H1 (cell line): ENCODE results near the gene OR10A2. TPM values are rescaled to one million over a fixed set of nuclear protein-coding genes. Genes with fewer than 3 reads are reported as not detected.
"Not testable (repeated sequence)": the region's sequence is repeated elsewhere in the genome, so short reads cannot be mapped to it uniquely, and the experiment has no call there.

Source experiments
- CTCF ChIA-PET: fragments of 300-600 bp; sonication (Branson Sonifier 250); formaldehyde crosslinking; loops from one replicate; lab custom pipeline; 2021; ENCODE audit not compliant: partially characterized antibody; lab: Charles Lee
- POLR2A ChIA-PET: fragments of 300-600 bp; sonication (Branson Sonifier 250); formaldehyde crosslinking; loops from one replicate; lab custom pipeline; 2021; ENCODE audit warnings: inconsistent platforms; ENCODE audit not compliant: partially characterized antibody; lab: Charles Lee
- DNase-seq, 2 experiments: peaks; one replicate each; pipeline versions ENCODE4 v3.0.0 to v3.0.0-alpha.2; 2010 to 2022; ENCODE audit warnings: low spot score in 2 of 2, low read depth in 1 of 2, mixed read lengths in 1 of 2
- FAIRE-seq: peaks from 2 replicates; lab custom pipeline; 2011; peaks lifted over from hg19 to GRCh38; lab: Jason Lieb, UNC
- H2AFZ ChIP-seq: 2 replicates; pipeline ENCODE4 v1.8.1; 2012; ENCODE audit warnings: low read length, inconsistent platforms
- H2AK5ac ChIP-seq: 2 replicates; pipeline ENCODE4 v1.6.1; 2013; ENCODE audit warnings: low read depth, low read length
- H2BK120ac ChIP-seq: replicated peaks from 2 replicates; pipeline ENCODE3; 2013; ENCODE audit warnings: low read depth, low read length, inconsistent platforms
- H2BK12ac ChIP-seq: 2 replicates; pipeline ENCODE4 v1.6.1; 2013; ENCODE audit warnings: low read depth, low read length
- H2BK15ac ChIP-seq: 2 replicates; pipeline ENCODE4 v1.6.1; 2013; ENCODE audit warnings: low read length
- H2BK20ac ChIP-seq: 2 replicates; pipeline ENCODE4 v1.6.1; 2013; ENCODE audit warnings: low read length
- H2BK5ac ChIP-seq: 2 replicates; pipeline ENCODE4 v1.6.1; 2013; ENCODE audit warnings: low read depth, low read length
- H3K14ac ChIP-seq: 2 replicates; pipeline ENCODE4 v1.6.1; 2013; ENCODE audit warnings: inconsistent platforms; ENCODE audit not compliant: insufficient read length
- H3K18ac ChIP-seq: 2 replicates; pipeline ENCODE4 v1.6.1; 2013; ENCODE audit warnings: low read length; ENCODE audit errors: extremely low read depth
- H3K23ac ChIP-seq: 2 replicates; pipeline ENCODE4 v1.6.1; 2013; ENCODE audit warnings: inconsistent platforms; ENCODE audit not compliant: insufficient read length
- H3K23me2 ChIP-seq: 2 replicates; pipeline ENCODE4 v1.6.1; 2013; ENCODE audit warnings: low read depth, low read length
- H3K27ac ChIP-seq: 2 replicates; pipeline ENCODE4 v1.6.1; 2011; ENCODE audit warnings: low read depth, low read length, inconsistent platforms
- H3K27me3 ChIP-seq, 4 experiments: replicated peaks in 1 of 4; 1 replicate in 1 of 4; 2 replicates in 3 of 4; pipeline versions ENCODE4 v1.6.1 to v1.8.1; 2011 to 2013; ENCODE audit warnings: low read length in 3 of 4, mild to moderate bottlenecking in 3 of 4, inconsistent platforms in 2 of 4, mixed read lengths in 2 of 4, moderate library complexity in 1 of 4; ENCODE audit not compliant: control insufficient read depth in 3 of 4, insufficient read depth in 3 of 4; ENCODE audit errors: extremely low read depth in 1 of 4
- H3K36me3 ChIP-seq, 4 experiments: 2 replicates each; pipeline versions ENCODE4 v1.6.1 to v1.8.1; 2011 to 2013; ENCODE audit warnings: mild to moderate bottlenecking in 4 of 4, low read length in 3 of 4, moderate library complexity in 2 of 4, control low read depth in 1 of 4, inconsistent platforms in 1 of 4; ENCODE audit not compliant: insufficient read depth in 4 of 4, control insufficient read depth in 2 of 4
- H3K4ac ChIP-seq: replicated peaks from 2 replicates; pipeline ENCODE3; 2013; ENCODE audit warnings: low read length, low read depth, mixed read lengths, inconsistent platforms; ENCODE audit not compliant: insufficient read length
- H3K4me1 ChIP-seq, 4 experiments: replicated peaks in 1 of 4; 1 replicate in 1 of 4; 2 replicates in 3 of 4; pipeline versions ENCODE4 v1.6.1 to v1.8.1; 2011 to 2013; ENCODE audit warnings: low read length in 3 of 4, inconsistent platforms in 2 of 4, mixed read lengths in 1 of 4; ENCODE audit not compliant: insufficient read depth in 4 of 4, control insufficient read depth in 3 of 4
- H3K4me2 ChIP-seq, 2 experiments: 2 replicates each; pipeline versions ENCODE4 v1.6.1 to v1.8.1; 2011 to 2013; ENCODE audit warnings: low read depth in 2 of 2, low read length in 2 of 2, control low read depth in 1 of 2, inconsistent platforms in 1 of 2, mild to moderate bottlenecking in 1 of 2; ENCODE audit not compliant: insufficient read depth in 1 of 2
- H3K4me3 ChIP-seq, 4 experiments: fragments of 200-600, 300-600 bp in 1 of 4; sonication (generic), shearing (Covaris generic), sonication (Bioruptor Twin) in 1 of 4; 2 replicates each; pipeline versions ENCODE4 v1.5.1 to v1.8.1; 2011 to 2016; ENCODE audit warnings: low read length in 4 of 4, low read depth in 3 of 4, control low read depth in 2 of 4, inconsistent platforms in 2 of 4, mild to moderate bottlenecking in 2 of 4, mixed read lengths in 1 of 4, moderate library complexity in 1 of 4; ENCODE audit not compliant: insufficient read depth in 2 of 4; ENCODE audit errors: extremely low read depth in 1 of 4
- H3K56ac ChIP-seq: replicated peaks from 2 replicates; pipeline ENCODE3; 2013; ENCODE audit warnings: low read depth, mild to moderate bottlenecking, mixed read lengths, low read length, inconsistent platforms; ENCODE audit not compliant: insufficient read length
- H3K79me1 ChIP-seq: 2 replicates; pipeline ENCODE4 v1.6.1; 2013; ENCODE audit warnings: low read depth, low read length, control low read depth
- H3K79me2 ChIP-seq, 2 experiments: 2 replicates each; pipeline versions ENCODE4 v1.6.1 to v1.8.1; 2012 to 2013; ENCODE audit warnings: low read length in 2 of 2, mild to moderate bottlenecking in 2 of 2, inconsistent platforms in 1 of 2; ENCODE audit not compliant: insufficient read depth in 2 of 2, control insufficient read depth in 1 of 2
- H3K9ac ChIP-seq, 4 experiments: replicated peaks in 1 of 4; 1 replicate in 1 of 4; 2 replicates in 3 of 4; pipeline versions ENCODE4 v1.6.1 to v1.8.1; 2011 to 2013; ENCODE audit warnings: low read depth in 3 of 4, low read length in 3 of 4, control low read depth in 2 of 4, mild to moderate bottlenecking in 2 of 4, moderate library complexity in 2 of 4, inconsistent platforms in 1 of 4; ENCODE audit errors: extremely low read depth in 1 of 4
- H3K9me3 ChIP-seq, 2 experiments: 2 replicates each; pipeline versions ENCODE4 v1.6.1 to v1.8.1; 2012 to 2013; ENCODE audit warnings: mild to moderate bottlenecking in 2 of 2, moderate library complexity in 2 of 2, control low read depth in 1 of 2, inconsistent platforms in 1 of 2, low read depth in 1 of 2, low read length in 1 of 2, mixed read lengths in 1 of 2; ENCODE audit not compliant: insufficient read depth in 2 of 2
- H4K20me1 ChIP-seq, 2 experiments: replicated peaks in 1 of 2; 2 replicates each; pipeline versions ENCODE3 to v1.8.1; 2011 to 2013; ENCODE audit warnings: inconsistent platforms in 2 of 2, low read length in 2 of 2, mild to moderate bottlenecking in 1 of 2; ENCODE audit not compliant: insufficient read depth in 2 of 2, control insufficient read depth in 1 of 2
- H4K5ac ChIP-seq: 2 replicates; pipeline ENCODE4 v1.6.1; 2013; ENCODE audit warnings: low read length, low read depth, mixed read lengths, inconsistent platforms; ENCODE audit not compliant: insufficient read length
- H4K8ac ChIP-seq: 2 replicates; pipeline ENCODE4 v1.8.0; 2013; ENCODE audit warnings: mild to moderate bottlenecking, moderate library complexity, low read length, inconsistent platforms; ENCODE audit not compliant: insufficient read depth; ENCODE audit errors: extremely low read depth
- H4K91ac ChIP-seq: replicated peaks from 2 replicates; pipeline ENCODE3; 2013; ENCODE audit warnings: low read length, mixed read lengths, inconsistent platforms; ENCODE audit not compliant: insufficient read length
- WGBS, 2 experiments: shearing (Covaris generic) in 1 of 2; methylation state at CpG; one replicate each; pipeline versions ENCODE4 v1.1.6 to v1.1.7; 2013 to 2015; ENCODE audit warnings: low lambda C conversion rate in 2 of 2, mixed read lengths in 2 of 2, inconsistent platforms in 1 of 2, low coverage in 1 of 2, missing lambda C conversion rate in 1 of 2; ENCODE audit not compliant: insufficient replicate concordance in 2 of 2, insufficient coverage in 1 of 2, insufficient read length in 1 of 2; ENCODE audit errors: extremely low coverage in 1 of 2, missing lambda C conversion rate in 1 of 2; 5-methylcytosine and 5-hydroxymethylcytosine counted together
- polyA plus RNA-seq, 7 experiments: library from polyadenylated mRNA; depleted of rRNA in 3 of 7; stranded (reverse) in 5 of 7; unstranded in 2 of 7; fragments of >200 nt in 5 of 7; fragments of 200-250 nt in 2 of 7; gene quantifications; 1 replicate in 5 of 7; 2 replicates in 1 of 7; 4 replicates in 1 of 7; pipeline versions ENCODE4 v1.2.1 to v1.2.3, GENCODE V29; 2011 to 2013; ENCODE audit warnings: missing spikeins in 2 of 7, mixed read lengths in 2 of 7
- total RNA-seq: library from RNA; stranded (reverse); fragmentation: NEBNext Ultra II Directional; extraction: Animal tissue kit (Norgen Biotek cat#: 25700); gene quantifications from 2 replicates; pipeline ENCODE4 v1.2.1, GENCODE V29; 2021

OR10A2 gene
- total and polyA plus RNA-seq, 2 of the 8 experiments (the other 6 are each of a cell fraction or from before 2014, with no cell fraction given), result not detected

GRCh38 chr11:6904804-6905203, 41.9 kb downstream of the OR10A2 start:
- H2BK20ac ChIP-seq, H3K23ac ChIP-seq, H3K56ac ChIP-seq, H3K9me3 ChIP-seq, H3K18ac ChIP-seq, H3K9ac ChIP-seq, H2BK12ac ChIP-seq, H2BK5ac ChIP-seq, H2AFZ ChIP-seq, H4K5ac ChIP-seq, H3K4me2 ChIP-seq, H3K4me1 ChIP-seq, H3K27ac ChIP-seq, POLR2A ChIA-PET, H3K36me3 ChIP-seq, H2BK120ac ChIP-seq, H3K14ac ChIP-seq, H4K20me1 ChIP-seq, H3K79me1 ChIP-seq, H3K4ac ChIP-seq, H3K23me2 ChIP-seq, H3K79me2 ChIP-seq, H4K91ac ChIP-seq, FAIRE-seq, H2BK15ac ChIP-seq, H2AK5ac ChIP-seq, H4K8ac ChIP-seq, DNase-seq, H3K4me3 ChIP-seq, H3K27me3 ChIP-seq: not testable (repeated sequence)
- 91% methylated on average over 13 of the region's 13 CpGs; no CpG with 5 or more reads in 1 of the 2 experiments for WGBS, 2 experiments
- CTCF ChIA-PET, result interaction anchor here (1.0 kb wide), 1 partner anchor 149 kb away, joined by 3 read pairs; no protein-coding TSS in a partner anchor
